Stimulated activated CD8-positive, alpha-beta memory T cell treated with anti-CD3 and anti-CD28 coated beads, Interleukin-15, amount 100 ng/mL, for 24 hours (primary cell): ENCODE measurements around the gene FRMD6.

ENCODE experiments used
- DNase-seq: peaks from one replicate; pipeline ENCODE4 v3.0.0-alpha.2; 2020; ENCODE audit warnings: low read depth

FRMD6 gene

DNA sequence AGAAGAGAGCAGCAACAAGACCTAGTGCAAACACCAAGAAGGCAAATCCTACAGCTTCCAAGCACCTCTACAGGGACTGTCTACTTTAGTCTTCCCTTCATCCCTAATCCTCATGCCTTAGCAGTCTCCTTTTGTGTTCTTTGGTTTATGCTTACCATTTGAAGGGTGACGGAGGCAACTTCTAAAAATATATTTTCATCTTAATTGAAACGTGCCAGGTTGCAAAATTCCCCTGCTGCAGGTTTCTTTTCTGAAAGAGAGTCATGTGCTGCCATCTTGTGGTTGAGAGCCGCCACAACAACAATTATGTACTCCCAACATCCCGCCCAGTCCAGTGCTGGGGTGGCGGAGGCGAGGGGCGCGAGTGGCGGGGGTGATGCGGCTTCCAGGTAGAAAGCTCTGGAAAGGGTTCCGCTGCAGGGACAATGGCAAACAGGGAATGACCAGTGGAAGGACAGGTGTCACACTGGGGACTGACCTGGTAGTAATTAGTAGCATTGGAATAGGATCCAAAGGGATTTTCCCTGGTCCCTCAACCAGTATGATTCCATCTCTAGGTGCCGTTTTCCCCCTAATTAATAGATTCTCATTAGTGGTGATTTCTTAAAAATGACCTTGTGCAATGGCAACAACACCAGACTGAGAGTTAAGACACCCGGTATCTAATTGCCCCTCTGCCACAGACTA is 128.4 kb downstream of the FRMD6 start:
- peak; percentile 39 for DNase-seq
